ENCODE results near the gene SATB2.

DNA sequence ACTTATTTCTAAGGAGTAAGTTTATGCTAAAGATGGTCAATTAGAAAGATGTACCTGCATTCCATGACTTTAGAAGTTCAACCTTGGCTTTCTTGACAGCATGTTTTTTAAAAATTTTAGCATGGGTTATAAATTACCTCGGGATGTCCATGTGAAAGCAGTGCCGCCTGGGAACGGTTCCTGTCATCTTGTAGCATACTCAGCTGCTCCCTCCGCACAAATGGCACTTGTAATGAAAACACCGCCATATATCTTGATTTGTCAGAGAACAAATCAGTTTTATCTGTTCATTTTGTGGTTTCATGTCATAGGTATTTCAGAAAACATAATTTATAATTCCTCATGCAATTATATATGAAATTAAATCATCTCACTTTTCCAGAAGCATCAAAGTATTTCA, 38.3 kb downstream of the SATB2 start:
- TF ChIP-seq, protein P1, sequence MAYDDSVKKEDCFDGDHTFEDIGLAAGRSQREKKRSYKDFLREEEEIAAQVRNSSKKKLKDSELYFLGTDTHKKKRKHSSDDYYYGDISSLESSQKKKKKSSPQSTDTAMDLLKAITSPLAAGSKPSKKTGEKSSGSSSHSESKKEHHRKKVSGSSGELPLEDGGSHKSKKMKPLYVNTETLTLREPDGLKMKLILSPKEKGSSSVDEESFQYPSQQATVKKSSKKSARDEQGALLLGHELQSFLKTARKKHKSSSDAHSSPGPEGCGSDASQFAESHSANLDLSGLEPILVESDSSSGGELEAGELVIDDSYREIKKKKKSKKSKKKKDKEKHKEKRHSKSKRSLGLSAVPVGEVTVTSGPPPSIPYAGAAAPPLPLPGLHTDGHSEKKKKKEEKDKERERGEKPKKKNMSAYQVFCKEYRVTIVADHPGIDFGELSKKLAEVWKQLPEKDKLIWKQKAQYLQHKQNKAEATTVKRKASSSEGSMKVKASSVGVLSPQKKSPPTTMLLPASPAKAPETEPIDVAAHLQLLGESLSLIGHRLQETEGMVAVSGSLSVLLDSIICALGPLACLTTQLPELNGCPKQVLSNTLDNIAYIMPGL (CRISPR knock-in tag; IDR thresholded peaks at IDR 0.05), result no peak
- TF ChIP-seq FOXP1 (CRISPR knock-in tag; IDR thresholded peaks at IDR 0.05; ENCODE audit: borderline replicate concordance), result no peak
- TF ChIP-seq, protein P2, sequence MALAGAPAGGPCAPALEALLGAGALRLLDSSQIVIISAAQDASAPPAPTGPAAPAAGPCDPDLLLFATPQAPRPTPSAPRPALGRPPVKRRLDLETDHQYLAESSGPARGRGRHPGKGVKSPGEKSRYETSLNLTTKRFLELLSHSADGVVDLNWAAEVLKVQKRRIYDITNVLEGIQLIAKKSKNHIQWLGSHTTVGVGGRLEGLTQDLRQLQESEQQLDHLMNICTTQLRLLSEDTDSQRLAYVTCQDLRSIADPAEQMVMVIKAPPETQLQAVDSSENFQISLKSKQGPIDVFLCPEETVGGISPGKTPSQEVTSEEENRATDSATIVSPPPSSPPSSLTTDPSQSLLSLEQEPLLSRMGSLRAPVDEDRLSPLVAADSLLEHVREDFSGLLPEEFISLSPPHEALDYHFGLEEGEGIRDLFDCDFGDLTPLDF (CRISPR knock-in tag; IDR thresholded peaks at IDR 0.05), result no peak

Measured in WTC11 (cell line).